ENCODE results near the gene BNC2.

The BNC2 gene

DNA sequence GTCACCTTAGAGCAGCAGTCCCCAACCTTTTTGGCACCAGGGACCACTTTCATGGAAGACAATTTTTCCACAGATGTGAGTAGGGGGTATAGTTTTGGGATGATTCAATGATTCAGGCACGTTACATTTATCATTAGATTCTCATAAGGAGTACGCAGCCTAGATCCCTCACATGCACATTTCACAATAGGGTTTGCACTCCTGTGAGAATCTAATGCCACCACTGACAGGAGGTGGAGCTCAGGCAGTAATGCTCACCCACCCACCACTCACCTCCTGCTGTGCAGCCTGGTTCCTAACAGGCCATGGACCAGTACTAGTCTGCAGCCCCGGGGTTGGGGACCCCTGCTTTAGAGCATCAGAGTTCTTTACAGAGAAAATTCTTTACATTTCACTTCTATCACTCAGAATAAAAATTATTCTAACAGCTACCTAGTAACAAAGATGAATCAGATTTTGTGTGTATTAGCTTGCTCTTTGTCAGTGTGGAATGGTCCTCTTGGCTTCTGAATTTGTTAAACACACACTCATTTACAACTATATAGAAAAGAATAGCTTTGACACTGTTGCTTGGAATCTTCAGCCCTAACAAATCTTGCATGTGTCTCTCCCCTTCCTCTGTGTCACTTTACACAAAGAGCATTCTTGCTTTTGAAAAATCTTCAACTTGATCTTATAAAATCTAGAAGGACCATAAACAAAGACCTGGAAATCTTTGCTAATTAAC, 438.6 kb downstream of the BNC2 start:
- Histone ChIP-seq H3K27me3 (ENCODE audit: insufficient read depth, low read length) (no peaks in the 10 kb centered on the region), H3K79me2 (ENCODE audit: insufficient read depth, low read length) (no peaks in the 10 kb centered on the region), H3K27ac (ENCODE audit: low read depth, low read length, poor library complexity, severe bottlenecking) (no peak overlapping the region), H3K9me2 (ENCODE audit: low read depth, low read length) (no peaks in the 10 kb centered on the region), H3F3A (ENCODE audit: insufficient read depth, low read length) (no peaks in the 10 kb centered on the region), H4K20me1 (ENCODE audit: insufficient read depth, low read length) (no peaks in the 10 kb centered on the region), H2AFZ (ENCODE audit: low read length) (no peak overlapping the region), H3K4me2 (ENCODE audit: low read length) (no peak overlapping the region), H3K9me3 (ENCODE audit: low read length) (no peaks in the 10 kb centered on the region), H3K4me3 (ENCODE audit: low read depth, low read length, poor library complexity, severe bottlenecking) (no peak overlapping the region), H3K4me1 (ENCODE audit: insufficient read depth, low read length, severe bottlenecking) (no peaks in the 10 kb centered on the region), H3K36me3 (ENCODE audit: insufficient read depth, low read length) (no peaks in the 10 kb centered on the region), H3K9ac (ENCODE audit: low read length) (no peak overlapping the region)
- no peak for TF ChIP-seq EZH2 (IDR thresholded peaks at IDR 0.05; ENCODE audit: borderline replicate concordance, low read length)
- TF ChIP-seq, protein P1, sequence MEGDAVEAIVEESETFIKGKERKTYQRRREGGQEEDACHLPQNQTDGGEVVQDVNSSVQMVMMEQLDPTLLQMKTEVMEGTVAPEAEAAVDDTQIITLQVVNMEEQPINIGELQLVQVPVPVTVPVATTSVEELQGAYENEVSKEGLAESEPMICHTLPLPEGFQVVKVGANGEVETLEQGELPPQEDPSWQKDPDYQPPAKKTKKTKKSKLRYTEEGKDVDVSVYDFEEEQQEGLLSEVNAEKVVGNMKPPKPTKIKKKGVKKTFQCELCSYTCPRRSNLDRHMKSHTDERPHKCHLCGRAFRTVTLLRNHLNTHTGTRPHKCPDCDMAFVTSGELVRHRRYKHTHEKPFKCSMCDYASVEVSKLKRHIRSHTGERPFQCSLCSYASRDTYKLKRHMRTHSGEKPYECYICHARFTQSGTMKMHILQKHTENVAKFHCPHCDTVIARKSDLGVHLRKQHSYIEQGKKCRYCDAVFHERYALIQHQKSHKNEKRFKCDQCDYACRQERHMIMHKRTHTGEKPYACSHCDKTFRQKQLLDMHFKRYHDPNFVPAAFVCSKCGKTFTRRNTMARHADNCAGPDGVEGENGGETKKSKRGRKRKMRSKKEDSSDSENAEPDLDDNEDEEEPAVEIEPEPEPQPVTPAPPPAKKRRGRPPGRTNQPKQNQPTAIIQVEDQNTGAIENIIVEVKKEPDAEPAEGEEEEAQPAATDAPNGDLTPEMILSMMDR (IDR thresholded peaks at IDR 0.05; ENCODE audit: low read length) = no peak

GRCh38 chr9:16429671-16430070, 440.8 kb downstream of the BNC2 start:
- H3K9ac ChIP-seq (ENCODE audit: low read length) = no peak overlapping the region
- no peaks in the 10 kb centered on the region for H3K79me2 ChIP-seq (ENCODE audit: insufficient read depth, low read length)
- no peaks in the 10 kb centered on the region for H3F3A ChIP-seq (ENCODE audit: insufficient read depth, low read length)
- H3K4me1 ChIP-seq (ENCODE audit: insufficient read depth, low read length, severe bottlenecking) = no peaks in the 10 kb centered on the region
- H3K9me2 ChIP-seq (ENCODE audit: low read depth, low read length) = no peaks in the 10 kb centered on the region
- H3K4me2 ChIP-seq (ENCODE audit: low read length) = no peak overlapping the region
- no peaks in the 10 kb centered on the region for H3K9me3 ChIP-seq (ENCODE audit: low read length)
- H2AFZ ChIP-seq (ENCODE audit: low read length) = no peak overlapping the region
- H4K20me1 ChIP-seq (ENCODE audit: insufficient read depth, low read length) = no peaks in the 10 kb centered on the region
- no peak overlapping the region for H3K4me3 ChIP-seq (ENCODE audit: low read depth, low read length, poor library complexity, severe bottlenecking)
- H3K36me3 ChIP-seq (ENCODE audit: insufficient read depth, low read length) = no peaks in the 10 kb centered on the region
- no peak overlapping the region for H3K27ac ChIP-seq (ENCODE audit: low read depth, low read length, poor library complexity, severe bottlenecking)
- TF ChIP-seq, protein P1 (IDR thresholded peaks at IDR 0.05; ENCODE audit: low read length) = no peak
- no peaks in the 10 kb centered on the region for H3K27me3 ChIP-seq (ENCODE audit: insufficient read depth, low read length)

DNA sequence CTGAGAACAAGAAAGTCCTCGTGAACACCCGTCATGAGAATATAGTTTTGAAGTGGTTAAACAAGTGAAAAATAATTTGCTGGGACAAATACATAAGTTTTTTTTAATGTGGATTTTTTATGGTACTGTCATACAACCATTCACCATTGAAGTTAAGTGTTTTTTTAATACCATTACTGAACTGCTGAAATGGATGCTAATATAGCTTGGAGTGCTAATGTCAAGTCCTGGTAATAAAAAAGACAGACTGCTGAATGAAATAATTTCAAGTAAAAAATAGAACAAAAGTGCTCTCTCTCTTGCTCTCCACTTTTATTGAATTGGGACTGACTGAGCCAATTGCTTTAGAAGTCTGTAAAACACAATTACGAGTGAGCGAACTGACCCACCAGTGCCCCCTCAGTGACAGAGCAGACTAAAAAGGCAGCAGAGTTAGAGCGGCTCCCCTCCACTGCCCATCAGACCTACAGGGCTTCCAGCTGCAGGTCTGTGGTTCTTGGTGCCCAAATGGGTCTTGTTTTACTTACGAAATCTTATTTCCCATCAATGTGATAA, 442.5 kb downstream of the BNC2 start:
- Histone ChIP-seq H3K27ac (ENCODE audit: low read depth, low read length, poor library complexity, severe bottlenecking) (no peak overlapping the region), H3K79me2 (ENCODE audit: insufficient read depth, low read length) (no peaks in the 10 kb centered on the region), H4K20me1 (ENCODE audit: insufficient read depth, low read length) (no peaks in the 10 kb centered on the region), H3K9me3 (ENCODE audit: low read length) (no peaks in the 10 kb centered on the region), H3K4me2 (ENCODE audit: low read length) (no peak overlapping the region), H3K9me2 (ENCODE audit: low read depth, low read length) (no peaks in the 10 kb centered on the region), H3K4me1 (ENCODE audit: insufficient read depth, low read length, severe bottlenecking) (no peaks in the 10 kb centered on the region), H2AFZ (ENCODE audit: low read length) (no peak overlapping the region), H3K9ac (ENCODE audit: low read length) (no peak overlapping the region), H3F3A (ENCODE audit: insufficient read depth, low read length) (no peaks in the 10 kb centered on the region), H3K36me3 (ENCODE audit: insufficient read depth, low read length) (no peaks in the 10 kb centered on the region), H3K27me3 (ENCODE audit: insufficient read depth, low read length) (no peaks in the 10 kb centered on the region), H3K4me3 (ENCODE audit: low read depth, low read length, poor library complexity, severe bottlenecking) (no peak overlapping the region)
- TF ChIP-seq, protein P1 (IDR thresholded peaks at IDR 0.05; ENCODE audit: low read length) = no peak
- no peak for TF ChIP-seq EZH2 (IDR thresholded peaks at IDR 0.05; ENCODE audit: borderline replicate concordance, low read length)
